Measurements from ENCODE around the gene PALM.

DNA sequence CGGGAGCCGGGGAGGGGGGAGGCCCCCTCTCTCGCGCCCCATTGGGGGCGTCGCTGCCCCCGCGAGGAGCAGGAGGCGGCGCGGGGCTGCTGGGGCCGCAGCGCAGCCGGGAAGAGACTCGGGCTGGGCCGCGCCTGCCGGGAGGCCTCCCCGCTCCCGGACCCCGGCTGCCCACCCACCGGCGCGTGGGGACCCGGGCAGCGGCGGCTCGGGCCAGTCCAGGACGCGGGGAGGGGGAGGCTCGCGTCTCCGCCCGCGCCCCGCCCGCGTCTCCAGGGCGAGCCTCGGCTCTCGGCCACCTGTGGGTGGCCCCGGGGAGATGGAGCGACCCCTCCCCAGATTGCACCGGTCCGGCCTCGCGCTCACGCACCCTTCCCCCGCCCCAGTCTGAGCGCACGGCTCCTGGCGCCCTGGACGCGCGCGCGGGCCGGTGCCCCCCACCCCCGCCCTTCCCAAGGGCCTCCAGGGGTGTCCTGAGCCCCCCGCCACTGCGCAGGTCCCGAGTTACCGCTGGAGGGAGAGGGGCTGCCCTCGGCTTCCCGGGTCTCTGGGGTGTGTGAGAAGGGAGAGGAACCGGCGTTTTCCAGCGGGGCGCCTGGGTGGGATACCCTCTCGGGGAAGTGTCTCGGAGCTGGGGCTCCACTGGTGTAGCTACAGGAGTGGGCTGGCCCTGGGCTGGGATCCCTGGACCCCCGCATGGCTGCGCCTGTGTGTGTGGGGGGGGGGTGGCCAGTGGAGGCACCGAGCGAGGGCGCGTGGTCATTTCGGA, 645 bp downstream of the PALM start:
- TF ChIP-seq, protein P1, sequence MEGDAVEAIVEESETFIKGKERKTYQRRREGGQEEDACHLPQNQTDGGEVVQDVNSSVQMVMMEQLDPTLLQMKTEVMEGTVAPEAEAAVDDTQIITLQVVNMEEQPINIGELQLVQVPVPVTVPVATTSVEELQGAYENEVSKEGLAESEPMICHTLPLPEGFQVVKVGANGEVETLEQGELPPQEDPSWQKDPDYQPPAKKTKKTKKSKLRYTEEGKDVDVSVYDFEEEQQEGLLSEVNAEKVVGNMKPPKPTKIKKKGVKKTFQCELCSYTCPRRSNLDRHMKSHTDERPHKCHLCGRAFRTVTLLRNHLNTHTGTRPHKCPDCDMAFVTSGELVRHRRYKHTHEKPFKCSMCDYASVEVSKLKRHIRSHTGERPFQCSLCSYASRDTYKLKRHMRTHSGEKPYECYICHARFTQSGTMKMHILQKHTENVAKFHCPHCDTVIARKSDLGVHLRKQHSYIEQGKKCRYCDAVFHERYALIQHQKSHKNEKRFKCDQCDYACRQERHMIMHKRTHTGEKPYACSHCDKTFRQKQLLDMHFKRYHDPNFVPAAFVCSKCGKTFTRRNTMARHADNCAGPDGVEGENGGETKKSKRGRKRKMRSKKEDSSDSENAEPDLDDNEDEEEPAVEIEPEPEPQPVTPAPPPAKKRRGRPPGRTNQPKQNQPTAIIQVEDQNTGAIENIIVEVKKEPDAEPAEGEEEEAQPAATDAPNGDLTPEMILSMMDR (conservative IDR thresholded peaks at IDR 0.05; ENCODE audit: low read depth, low read length), result no peak
- no peak for TF ChIP-seq EZH2 (IDR thresholded peaks at IDR 0.05; ENCODE audit: borderline replicate concordance, low read depth, low read length, poor library complexity, severe bottlenecking)
